IMR-90 (cell line): Measurements from ENCODE around the gene RALGPS1. TPM values are rescaled to one million over a fixed set of nuclear protein-coding genes. Genes with fewer than 3 reads are reported as not detected.

Experiments
- ATAC-seq: fragments of 200-7000 bp; cut with Tn5 transposase; 2 replicates; pipeline ENCODE4 v1.9.1; 2020; ENCODE audit warnings: low read depth, mild to moderate bottlenecking, moderate library complexity
- BruUV-seq: library from RNA; stranded (reverse); fragments of 400-500 nt; replicated peaks from 2 replicates; lab custom pipeline; 2021; lab: Mats Ljungman, UMichigan
- CTCF ChIA-PET: fragments of 300-600 bp; formaldehyde crosslinking; extraction: SDS; loops from one replicate; lab custom pipeline; 2021; ENCODE audit warnings: antibody characterized with exemption; lab: Yijun Ruan, JAX
- POLR2A ChIA-PET: fragments of 300-600 bp; sonication (Branson Sonifier 250); formaldehyde crosslinking; loops from one replicate; lab custom pipeline; 2022; ENCODE audit warnings: antibody characterized with exemption; ENCODE audit not compliant: unreplicated experiment; lab: Charles Lee
- DNase-seq: peaks from one replicate; pipeline ENCODE4 v3.0.0; 2013
- H2AFZ ChIP-seq: replicated peaks from 2 replicates; pipeline ENCODE3; 2013; ENCODE audit warnings: low read length, mild to moderate bottlenecking; ENCODE audit not compliant: poor library complexity
- H2AK5ac ChIP-seq: 2 replicates; pipeline ENCODE4 v1.6.1; 2013; ENCODE audit warnings: low read depth, low read length, inconsistent platforms
- H2AK9ac ChIP-seq: replicated peaks from 2 replicates; pipeline ENCODE3; 2013; ENCODE audit warnings: mild to moderate bottlenecking, low read depth, low read length, moderate library complexity; ENCODE audit not compliant: poor library complexity
- H2BK120ac ChIP-seq: 2 replicates; pipeline ENCODE4 v1.6.1; 2013; ENCODE audit warnings: low read depth, low read length, inconsistent platforms
- H2BK15ac ChIP-seq: 3 replicates; pipeline ENCODE4 v1.6.1; 2013; ENCODE audit warnings: low read depth, low read length, inconsistent platforms
- H2BK20ac ChIP-seq: 2 replicates; pipeline ENCODE4 v1.6.1; 2013; ENCODE audit warnings: low read depth, mild to moderate bottlenecking, inconsistent platforms, low read length, moderate library complexity
- H2BK5ac ChIP-seq: 2 replicates; pipeline ENCODE4 v1.6.1; 2013; ENCODE audit warnings: mild to moderate bottlenecking, low read depth, low read length, inconsistent platforms; ENCODE audit not compliant: poor library complexity, severe bottlenecking
- H3K14ac ChIP-seq: replicated peaks from 2 replicates; pipeline ENCODE4 v1.6.1; 2013; ENCODE audit warnings: low read depth, low read length, inconsistent platforms
- H3K18ac ChIP-seq: 2 replicates; pipeline ENCODE4 v1.6.1; 2013; ENCODE audit warnings: low read depth, low read length, control low read depth
- H3K23ac ChIP-seq: 2 replicates; pipeline ENCODE4 v1.6.1; 2013; ENCODE audit warnings: low read depth, low read length, inconsistent platforms
- H3K27ac ChIP-seq: 2 replicates; pipeline ENCODE4 v1.5.1; 2013; ENCODE audit warnings: mild to moderate bottlenecking, control low read depth, low read length; ENCODE audit not compliant: insufficient read depth
- H3K27me3 ChIP-seq: 2 replicates; pipeline ENCODE4 v1.6.1; 2013; ENCODE audit warnings: low read length; ENCODE audit not compliant: control insufficient read depth, insufficient read depth
- H3K36me3 ChIP-seq: 2 replicates; pipeline ENCODE4 v1.6.1; 2013; ENCODE audit warnings: low read length, mixed read lengths; ENCODE audit not compliant: control insufficient read depth, insufficient read depth
- H3K4ac ChIP-seq: 2 replicates; pipeline ENCODE4 v1.6.1; 2013; ENCODE audit warnings: low read depth, low read length, inconsistent platforms
- H3K4me1 ChIP-seq: 2 replicates; pipeline ENCODE4 v1.6.1; 2013; ENCODE audit warnings: low read length, mixed read lengths; ENCODE audit not compliant: control insufficient read depth, insufficient read depth
- H3K4me2 ChIP-seq: 2 replicates; pipeline ENCODE4 v1.6.1; 2013; ENCODE audit warnings: low read depth, mild to moderate bottlenecking, control low read depth, low read length, moderate library complexity
- H3K4me3 ChIP-seq: 2 replicates; pipeline ENCODE4 v1.5.1; 2013; ENCODE audit warnings: low read depth, mild to moderate bottlenecking, control low read depth, low read length, moderate library complexity; ENCODE audit not compliant: insufficient read depth
- H3K56ac ChIP-seq: 2 replicates; pipeline ENCODE4 v1.6.1; 2013; ENCODE audit warnings: low read length, inconsistent platforms; ENCODE audit not compliant: insufficient read depth; ENCODE audit errors: extremely low read depth
- H3K79me1 ChIP-seq, 2 experiments: 2 replicates each; pipeline ENCODE4 v1.6.1; 2013; ENCODE audit warnings: low read length in 2 of 2, inconsistent platforms in 1 of 2, low read depth in 1 of 2
- H3K9ac ChIP-seq: 2 replicates; pipeline ENCODE4 v1.6.1; 2013; ENCODE audit warnings: low read depth, low read length, control low read depth
- H3K9me1 ChIP-seq: 2 replicates; pipeline ENCODE4 v1.6.1; 2013; ENCODE audit warnings: low read length, inconsistent platforms; ENCODE audit not compliant: insufficient read depth
- H3K9me3 ChIP-seq: 2 replicates; pipeline ENCODE4 v1.6.1; 2013; ENCODE audit warnings: low read length; ENCODE audit not compliant: control insufficient read depth, insufficient read depth
- H4K20me1 ChIP-seq: 2 replicates; pipeline ENCODE4 v1.6.1; 2013; ENCODE audit warnings: low read length, inconsistent platforms; ENCODE audit not compliant: insufficient read depth
- H4K5ac ChIP-seq: 2 replicates; pipeline ENCODE4 v1.6.1; 2013; ENCODE audit warnings: mild to moderate bottlenecking, low read depth, low read length, control low read depth
- H4K8ac ChIP-seq, 2 experiments: 2 replicates each; pipeline ENCODE4 v1.6.1; 2013; ENCODE audit warnings: low read depth in 2 of 2, low read length in 2 of 2, control low read depth in 1 of 2, inconsistent platforms in 1 of 2
- H4K91ac ChIP-seq: 2 replicates; pipeline ENCODE4 v1.6.1; 2013; ENCODE audit warnings: low read depth, low read length, inconsistent platforms; ENCODE audit not compliant: insufficient read depth
- BHLHE40 ChIP-seq: fragments of 150-350 bp; IDR thresholded peaks from 2 replicates; pipeline ENCODE4 v1.6.1; 2016; ENCODE audit warnings: mild to moderate bottlenecking, low read depth, low read length
- CEBPB ChIP-seq: IDR thresholded peaks from 2 replicates; pipeline ENCODE4 v1.6.1; 2012; ENCODE audit warnings: low read depth, low read length, improper control_type of control experiment
- CTCF ChIP-seq: conservative IDR thresholded peaks from 2 replicates; pipeline ENCODE4 v1.5.1; 2012; ENCODE audit warnings: mild to moderate bottlenecking, low read depth, low read length, improper control_type of control experiment
- FOS ChIP-seq: fragments of 150-350 bp; IDR thresholded peaks from 2 replicates; pipeline ENCODE4 v1.6.1; 2016; ENCODE audit warnings: low read depth, low read length
- MAFK ChIP-seq: IDR thresholded peaks from 2 replicates; pipeline ENCODE4 v1.6.1; 2012; ENCODE audit warnings: low read depth, low read length, improper control_type of control experiment
- MAZ ChIP-seq: IDR thresholded peaks from 2 replicates; pipeline ENCODE4 v1.6.1; 2012; ENCODE audit warnings: low read depth, mild to moderate bottlenecking, low read length, improper control_type of control experiment, moderate library complexity, borderline replicate concordance
- MXI1 ChIP-seq: IDR thresholded peaks from 2 replicates; pipeline ENCODE4 v1.6.1; 2012; ENCODE audit warnings: low read depth, mild to moderate bottlenecking, low read length, moderate library complexity, borderline replicate concordance
- POLR2A ChIP-seq: IDR thresholded peaks from 2 replicates; pipeline ENCODE4 v1.6.1; 2012; ENCODE audit warnings: mild to moderate bottlenecking, low read depth, low read length
- RAD21 ChIP-seq: IDR thresholded peaks from 2 replicates; pipeline ENCODE4 v1.6.1; 2012; ENCODE audit warnings: low read length, improper control_type of control experiment
- RCOR1 ChIP-seq: IDR thresholded peaks from 2 replicates; pipeline ENCODE4 v1.6.1; 2012; ENCODE audit warnings: mild to moderate bottlenecking, low read length, improper control_type of control experiment; ENCODE audit not compliant: insufficient replicate concordance
- RFX5 ChIP-seq: IDR thresholded peaks from 2 replicates; pipeline ENCODE4 v1.8.0; 2012; ENCODE audit warnings: low read depth, mild to moderate bottlenecking, low read length, moderate library complexity
- USF2 ChIP-seq: fragments of 150-350 bp; IDR thresholded peaks from 2 replicates; pipeline ENCODE4 v1.6.1; 2017; ENCODE audit warnings: mild to moderate bottlenecking, antibody characterized with exemption, low read length, low read depth
- WGBS, 2 experiments: methylation state at CpG; one replicate each; pipeline versions ENCODE4 v1.1.5 to v1.1.7; 2013; ENCODE audit warnings: missing lambda C conversion rate in 2 of 2; ENCODE audit not compliant: insufficient read length in 1 of 2; ENCODE audit errors: extremely low coverage in 2 of 2; 5-methylcytosine and 5-hydroxymethylcytosine counted together
- dilution Hi-C: fragments of 300-500 bp; cut with HindIII; formaldehyde crosslinking; loops from one replicate; pipeline ENCODE4 v1.14.3; 2018; ENCODE audit warnings: low sequenced_read_pairs; ENCODE audit not compliant: unreplicated experiment
- in situ Hi-C: fragments of 300-500 bp; cut with MboI; formaldehyde crosslinking; loops from 3 replicates; pipeline ENCODE4 v1.14.3; 2019; ENCODE audit warnings: low sequenced_read_pairs, inconsistent platforms, mixed read lengths
- intact Hi-C: fragments of 100-400 bp; cut with micrococcal nuclease; formaldehyde crosslinking; loops from 2 replicates; pipeline ENCODE4 v1.10.0; 2022
- polyA plus RNA-seq, 3 experiments: library from polyadenylated mRNA; depleted of rRNA; stranded (reverse); fragments of >200 nt; gene quantifications; 2 replicates each; pipeline ENCODE4 v1.2.3, GENCODE V29; 2012; ENCODE audit warnings: low replicate concordance in 1 of 3
- total RNA-seq: library from RNA; depleted of rRNA; stranded (reverse); fragments of >200 nt; gene quantifications from 2 replicates; pipeline ENCODE4 v1.2.3, GENCODE V29; 2012
- TF ChIP-seq, protein P1 (sequence below): fragments of 150-350 bp; IDR thresholded peaks from 2 replicates; pipeline ENCODE4 v1.6.1; 2016; ENCODE audit warnings: low read depth, mild to moderate bottlenecking, low read length, moderate library complexity, borderline replicate concordance

RALGPS1 gene
- total and polyA plus RNA-seq, 2 of the 4 experiments (the other 2 are of a cell fraction), result 0.90 to 2.8 TPM

DNA sequence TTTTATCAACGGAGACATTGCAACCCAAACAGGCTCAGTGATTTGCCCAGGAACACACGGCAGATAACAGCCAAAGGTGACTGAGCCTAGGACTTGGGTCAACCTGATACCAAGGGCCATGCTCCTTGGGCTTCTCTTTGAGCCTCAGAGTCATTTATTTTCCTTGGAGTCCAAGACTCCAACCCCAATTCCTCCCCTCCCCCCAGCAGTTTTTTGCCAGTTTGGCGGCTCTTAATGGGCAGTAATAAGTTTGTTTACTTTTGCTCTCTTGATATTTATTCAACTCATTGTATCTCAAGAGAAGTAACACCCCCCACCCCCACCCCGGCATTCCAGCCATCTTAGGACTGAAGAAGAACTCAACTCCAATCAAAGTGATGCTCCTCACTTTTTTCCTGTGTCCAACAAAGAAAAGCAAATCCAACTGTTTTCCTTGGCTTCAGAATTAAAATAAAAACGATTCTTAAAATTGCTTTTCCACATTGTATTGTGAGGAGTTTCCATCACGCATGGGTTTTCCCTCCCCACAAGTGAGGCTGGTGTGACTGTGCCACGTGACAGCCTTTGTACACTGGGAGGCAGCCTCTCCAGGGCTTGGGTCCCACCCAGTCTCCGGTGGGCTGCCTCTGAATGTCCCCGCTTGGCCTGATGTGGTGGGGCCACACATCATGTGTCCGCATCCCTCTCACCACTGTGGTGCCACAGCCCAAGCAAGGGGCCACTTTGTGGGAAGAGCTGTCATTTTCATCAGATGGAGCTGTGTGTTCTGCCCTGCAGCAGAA, 198.8 kb downstream of the RALGPS1 start (continued):
- no peak for TF ChIP-seq POLR2A

GRCh38 chr9:127114606-127115005, 200.0 kb downstream of the RALGPS1 start:
- H3K36me3 ChIP-seq, result peaks cover 60% of the 10 kb centered on the region
- H3K4ac ChIP-seq, result no peak overlapping the region
- H3K9me1 ChIP-seq, result peaks cover 27% of the 10 kb centered on the region
- no peak overlapping the region for H2AK9ac ChIP-seq
- H4K8ac ChIP-seq, result no peak overlapping the region
- no peaks in the 10 kb centered on the region for H3K27me3 ChIP-seq
- peaks cover 60% of the 10 kb centered on the region for H4K20me1 ChIP-seq
- ATAC-seq (no peak), DNase-seq (no peak)
- H2BK5ac ChIP-seq, result no peak overlapping the region
- H3K4me1 ChIP-seq, result peaks cover 26% of the 10 kb centered on the region
- no peak overlapping the region for H2AFZ ChIP-seq
- H3K56ac ChIP-seq, result no peak overlapping the region
- POLR2A ChIA-PET, result no interaction called here
- H4K5ac ChIP-seq, result no peak overlapping the region
- H3K18ac ChIP-seq, result no peak overlapping the region
- H2BK15ac ChIP-seq, result no peak overlapping the region
- H3K9me3 ChIP-seq, result no peaks in the 10 kb centered on the region
- H3K23ac ChIP-seq, result no peak overlapping the region
- no peak overlapping the region for H3K14ac ChIP-seq
- CTCF ChIA-PET, result no interaction called here
- intact Hi-C loops, result no loop called here
- in situ Hi-C loops, result no loop called here
- WGBS, 2 experiments, result 86% methylated on average over 3 of the region's 5 CpGs; no CpG with 5 or more reads in 1 of the 2 experiments
- H2BK120ac ChIP-seq, result no peak overlapping the region
- H2BK20ac ChIP-seq, result no peak overlapping the region
- H3K4me3 ChIP-seq, result no peak overlapping the region
- no peak overlapping the region for H3K4me2 ChIP-seq
- H2AK5ac ChIP-seq, result no peak overlapping the region
- no peak overlapping the region for H3K9ac ChIP-seq
- dilution Hi-C loops, result no loop called here
- peaks cover 20 to 75% of the 10 kb centered on the region in 2 experiments for H3K79me1 ChIP-seq
- no TSS peak for BruUV-seq
- H3K27ac ChIP-seq, result no peak overlapping the region
- H4K91ac ChIP-seq, result no peak overlapping the region
- no peak for TF ChIP-seq RCOR1
- TF ChIP-seq POLR2A, result no peak
- no peak for TF ChIP-seq MAFK
- no peak for TF ChIP-seq RFX5
- no peak for TF ChIP-seq USF2
- no peak for TF ChIP-seq RAD21
- no peak for TF ChIP-seq BHLHE40
- TF ChIP-seq MXI1, result no peak
- TF ChIP-seq FOS, result no peak
- no peak for TF ChIP-seq CEBPB
- no peak for TF ChIP-seq CTCF
- TF ChIP-seq, protein P1, sequence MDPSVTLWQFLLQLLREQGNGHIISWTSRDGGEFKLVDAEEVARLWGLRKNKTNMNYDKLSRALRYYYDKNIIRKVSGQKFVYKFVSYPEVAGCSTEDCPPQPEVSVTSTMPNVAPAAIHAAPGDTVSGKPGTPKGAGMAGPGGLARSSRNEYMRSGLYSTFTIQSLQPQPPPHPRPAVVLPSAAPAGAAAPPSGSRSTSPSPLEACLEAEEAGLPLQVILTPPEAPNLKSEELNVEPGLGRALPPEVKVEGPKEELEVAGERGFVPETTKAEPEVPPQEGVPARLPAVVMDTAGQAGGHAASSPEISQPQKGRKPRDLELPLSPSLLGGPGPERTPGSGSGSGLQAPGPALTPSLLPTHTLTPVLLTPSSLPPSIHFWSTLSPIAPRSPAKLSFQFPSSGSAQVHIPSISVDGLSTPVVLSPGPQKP, result no peak
- no peak for TF ChIP-seq MAZ
